Measurements from ENCODE around the gene RBM38. TPM values are rescaled to one million over a fixed set of nuclear protein-coding genes. Genes with fewer than 3 reads are reported as not detected.

Gene RBM38
- total and polyA plus RNA-seq, 5 experiments from 2014 or later: 48.9 to 153 (median 117) TPM

DNA sequence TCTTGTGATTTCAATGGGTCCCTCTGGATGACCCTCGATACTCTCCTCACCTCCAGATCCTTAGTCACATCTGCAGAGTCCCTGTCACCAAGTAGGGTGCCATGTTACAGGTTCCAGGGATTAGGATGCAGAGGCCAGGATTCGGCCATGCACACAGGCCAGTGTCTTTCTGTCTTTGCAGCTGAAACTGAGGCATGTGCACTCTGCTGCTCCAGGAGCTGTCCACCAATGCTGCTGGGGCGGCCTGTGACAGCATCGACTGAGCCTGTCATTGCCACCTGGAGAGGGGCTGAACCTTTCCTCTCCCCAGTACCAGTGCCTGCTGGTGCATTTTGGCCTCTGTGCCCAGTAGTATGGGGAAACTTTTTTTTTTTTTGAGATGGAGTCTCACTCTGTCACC lies 4.4 kb upstream of the RBM38 start:
- Mint-ChIP-seq H3K27me3 (no peaks in the 10 kb centered on the region), H3K4me1 (peaks cover 9 to 40% (median 31%) of the 10 kb centered on the region in 4 donors), H3K27ac (no peak overlapping the region), H3K4me3 (no peak overlapping the region), H3K36me3 (peaks cover 0 to 5% (median 0%) of the 10 kb centered on the region in 3 donors), H3K9me3 (no peaks in the 10 kb centered on the region)
- DNase-seq: no peak
- POLR2A ChIA-PET: interaction anchor here (0.6 to 10.0 kb wide), 4 partner anchors 15 to 104 kb away, joined by 4 to 218 read pairs (median 79); no protein-coding TSS in a partner anchor
- no peak for ATAC-seq

- H3K27ac Mint-ChIP-seq: peak overlapping the region in 2 of 10 donors; percentile 33 to 85
These were observed 3.7 kb upstream of the RBM38 start for GRCh38 chr20:57387463-57387862.

DNA sequence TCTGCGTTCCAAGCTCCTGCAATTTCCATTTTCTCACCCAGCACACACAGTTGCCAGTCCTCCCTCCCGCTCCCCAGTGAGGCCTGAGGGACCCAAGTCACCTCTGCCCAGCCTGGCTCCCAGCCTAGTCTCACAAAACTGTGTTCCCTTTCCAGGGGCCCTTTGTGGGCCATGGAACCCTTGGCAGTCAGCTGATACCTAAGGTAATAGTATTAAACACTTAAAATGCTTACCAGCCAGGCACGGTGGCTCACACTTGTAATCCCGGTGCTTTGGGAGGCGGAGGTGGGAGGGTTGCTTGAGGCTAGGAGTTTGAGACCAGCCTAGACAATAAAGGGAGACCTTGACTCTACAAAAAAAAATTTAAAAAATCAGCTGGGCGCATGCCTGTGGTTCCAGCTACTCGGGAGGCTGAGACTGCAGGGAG lies 3.2 kb upstream of the RBM38 start:
- Mint-ChIP-seq H3K4me1 (peaks cover 9 to 31% (median 24%) of the 10 kb centered on the region in 4 donors), H3K4me3 (peak overlapping the region in 1 of 10 donors; percentile 83), H3K27me3 (no peaks in the 10 kb centered on the region), H3K36me3 (peaks cover 0 to 7% (median 4%) of the 10 kb centered on the region in 3 donors), H3K27ac (peak overlapping the region in 6 of 10 donors; percentile 18 to 92 (median 50)), H3K9me3 (no peaks in the 10 kb centered on the region)
- ATAC-seq: no peak
- POLR2A ChIA-PET: interaction anchor here (0.6 to 10.0 kb wide), 6 partner anchors 15 to 879 kb away, joined by 3 to 218 read pairs (median 12); no protein-coding TSS in a partner anchor
- DNase-seq: no peak

More at GRCh38 chr20:57387463-57387862, 3.7 kb upstream of the RBM38 start:
- ATAC-seq (no peak), DNase-seq (peak in 1 of 10 donors; percentile 1)
- H3K27me3 Mint-ChIP-seq: no peaks in the 10 kb centered on the region
- peaks cover 8 to 33% (median 24%) of the 10 kb centered on the region in 4 donors for H3K4me1 Mint-ChIP-seq
- no peak overlapping the region for H3K4me3 Mint-ChIP-seq
- peaks cover 0 to 5% (median 2%) of the 10 kb centered on the region in 3 donors for H3K36me3 Mint-ChIP-seq
- no peaks in the 10 kb centered on the region for H3K9me3 Mint-ChIP-seq
- POLR2A ChIA-PET: interaction anchor here (0.6 to 10.0 kb wide), 5 partner anchors 15 to 103 kb away, joined by 4 to 218 read pairs (median 11); no protein-coding TSS in a partner anchor

DNA sequence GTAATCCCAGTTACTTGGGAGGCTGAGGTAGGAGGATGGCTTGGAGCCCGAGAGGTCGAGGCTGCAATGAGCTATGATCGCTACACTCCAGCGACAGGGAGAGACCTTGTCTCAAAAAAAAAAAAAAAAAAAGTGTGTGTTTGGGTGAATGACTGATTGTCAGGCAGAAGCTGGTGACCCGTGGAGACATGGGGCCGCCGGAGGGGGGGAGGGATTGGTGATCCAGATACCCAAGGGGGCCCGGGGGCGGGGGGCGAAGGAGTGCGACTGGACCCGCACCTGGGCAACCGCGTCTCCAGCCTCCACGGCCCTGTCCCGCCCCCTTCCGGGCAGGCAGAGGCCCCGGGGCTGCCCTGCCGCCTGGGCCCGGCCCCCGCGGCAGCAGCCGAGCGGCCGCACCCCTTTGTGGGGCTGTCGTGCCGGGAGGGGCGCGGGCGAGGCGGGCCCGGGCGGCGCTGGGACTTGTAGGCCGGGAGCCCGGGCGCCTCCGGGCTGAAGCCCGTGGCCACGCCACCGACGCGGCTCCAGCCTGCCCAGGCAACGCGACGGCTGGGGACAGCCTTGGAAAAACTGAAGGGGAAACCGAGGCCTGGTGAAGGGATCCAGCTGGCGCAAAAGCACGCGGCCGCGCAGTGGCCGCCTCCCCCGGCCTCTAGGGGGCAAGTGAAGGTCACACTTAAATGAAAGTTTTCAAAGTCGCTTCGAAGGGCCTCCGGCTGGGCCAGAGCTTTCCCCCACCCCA lies 2.1 kb upstream of the RBM38 start:
- H3K36me3 Mint-ChIP-seq: peaks cover 0 to 17% (median 13%) of the 10 kb centered on the region in 3 donors
- H3K27ac Mint-ChIP-seq: peak overlapping the region; percentile 89 to 97 (median 94)
- peaks cover 17 to 35% (median 33%) of the 10 kb centered on the region in 4 donors for H3K4me1 Mint-ChIP-seq
- peak; percentile 15 to 33 for ATAC-seq
- H3K4me3 Mint-ChIP-seq: peak overlapping the region; percentile 74 to 92 (median 88)
- no peaks in the 10 kb centered on the region for H3K27me3 Mint-ChIP-seq
- H3K9me3 Mint-ChIP-seq: no peaks in the 10 kb centered on the region
- POLR2A ChIA-PET: interaction anchor here (0.9 to 10.0 kb wide), 7 partner anchors 13 to 240 kb away, joined by 4 to 218 read pairs (median 11); no protein-coding TSS in a partner anchor
- DNase-seq: peak; percentile 43 to 77 (median 62)

DNA sequence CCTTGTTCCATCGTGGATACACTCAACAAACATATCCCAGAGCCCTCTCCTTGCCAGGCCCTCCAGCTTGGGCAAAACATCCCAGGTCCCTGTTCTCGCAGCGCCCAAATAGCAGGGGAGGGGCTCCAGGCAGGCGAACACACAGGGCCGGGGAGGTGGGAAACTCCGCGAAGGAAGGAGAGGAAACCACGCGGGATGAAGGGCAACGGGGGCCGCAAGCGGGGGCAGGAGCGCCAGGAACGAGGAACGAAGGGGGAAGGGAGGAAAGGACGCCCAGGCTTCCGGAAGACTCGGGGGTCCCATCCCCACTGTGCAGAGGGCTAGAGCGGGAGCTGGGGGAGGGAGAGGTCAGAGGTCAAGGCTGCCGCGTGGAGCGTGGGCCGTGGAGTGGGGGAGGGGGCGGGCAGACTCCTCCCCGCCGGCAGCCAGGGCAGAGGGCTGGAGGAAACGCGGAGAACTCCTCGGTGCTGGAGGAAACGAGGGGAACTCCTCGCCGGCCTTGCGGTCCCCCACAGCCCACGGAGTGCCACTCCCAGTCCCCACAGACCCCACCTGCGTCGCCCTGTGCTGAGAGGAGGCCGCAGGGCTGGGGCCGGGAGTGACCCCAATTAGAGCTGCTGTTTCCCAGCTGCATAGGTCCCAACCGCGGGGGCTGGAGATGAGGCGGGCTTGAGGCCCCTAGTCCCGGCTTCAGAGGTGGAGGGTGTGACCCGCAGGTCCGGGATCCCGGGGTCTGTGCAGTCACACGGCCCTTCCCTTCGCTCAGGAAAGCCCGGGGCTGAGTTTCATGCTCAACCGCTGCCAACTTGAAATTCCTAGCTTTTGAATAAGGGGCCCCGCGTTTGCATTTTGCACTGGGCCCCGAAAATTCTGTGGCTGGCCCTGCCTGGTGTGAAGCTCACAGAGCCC lies 1.2 kb upstream of the RBM38 start:
- DNase-seq (peak in 7 of 10 donors; percentile 36 to 71 (median 52)), ATAC-seq (peak; percentile 7 to 21)
- Mint-ChIP-seq H3K27me3 (no peaks in the 10 kb centered on the region), H3K27ac (peak overlapping the region; percentile 89 to 97 (median 95)), H3K9me3 (no peaks in the 10 kb centered on the region), H3K4me3 (peak overlapping the region; percentile 74 to 92 (median 88)), H3K4me1 (peaks cover 22 to 43% (median 40%) of the 10 kb centered on the region in 4 donors), H3K36me3 (peaks cover 0 to 22% (median 18%) of the 10 kb centered on the region in 3 donors)
- POLR2A ChIA-PET: interaction anchor here (0.7 to 10.0 kb wide), 13 partner anchors 8 to 999 kb away, joined by 3 to 218 read pairs (median 4); partner anchors contain the start of genes RAE1 and VAPB

DNA sequence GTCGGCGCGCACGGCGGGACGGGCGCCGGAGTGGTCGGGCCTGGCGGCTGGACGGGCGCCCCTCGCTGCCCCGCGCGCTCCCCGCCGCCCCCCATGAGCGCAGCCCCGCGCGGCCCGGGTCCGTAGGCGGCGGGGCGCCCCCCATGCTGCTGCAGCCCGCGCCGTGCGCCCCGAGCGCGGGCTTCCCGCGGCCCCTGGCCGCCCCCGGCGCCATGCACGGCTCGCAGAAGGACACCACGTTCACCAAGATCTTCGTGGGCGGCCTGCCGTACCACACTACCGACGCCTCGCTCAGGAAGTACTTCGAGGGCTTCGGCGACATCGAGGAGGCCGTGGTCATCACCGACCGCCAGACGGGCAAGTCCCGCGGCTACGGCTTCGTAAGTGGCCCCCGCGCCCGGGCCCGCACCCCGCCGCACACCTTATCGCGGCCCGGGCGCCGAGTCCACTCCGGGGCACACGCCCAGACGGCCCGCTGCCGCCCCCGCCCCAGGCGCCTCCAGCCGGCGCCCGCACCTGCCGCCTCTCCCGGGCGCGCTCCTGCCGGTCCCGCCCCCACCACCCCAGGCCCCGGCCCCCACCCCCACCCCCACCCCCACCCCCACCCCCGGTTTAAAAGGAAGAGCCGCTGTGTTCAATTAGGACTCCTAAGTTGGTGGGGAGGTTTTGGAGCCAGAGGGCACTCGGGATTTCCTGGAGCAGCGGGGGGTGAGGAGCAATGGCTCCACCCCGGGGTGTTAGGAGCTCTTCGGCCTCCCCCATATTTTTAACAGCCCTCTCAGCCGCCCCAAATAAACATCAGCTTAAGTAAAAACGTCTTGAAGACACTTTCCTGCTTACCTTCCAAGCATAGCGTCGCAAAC lies 474 bp downstream of the RBM38 start:
- H3K4me3 Mint-ChIP-seq: peak overlapping the region; percentile 88 to 99 (median 97)
- peak in 1 of 2 donors; percentile 7 for ATAC-seq
- peaks cover 0 to 36% (median 27%) of the 10 kb centered on the region in 3 donors for H3K36me3 Mint-ChIP-seq

GRCh38 chr20:57392512-57393271 lies 1.5 kb downstream of the RBM38 start:
- Mint-ChIP-seq H3K4me1 (peaks cover 31 to 70% (median 67%) of the 10 kb centered on the region in 4 donors), H3K9me3 (peaks cover 0 to under 1% (median 0%) of the 10 kb centered on the region in 9 donors), H3K4me3 (peak overlapping the region; percentile 88 to 99 (median 97)), H3K27me3 (no peaks in the 10 kb centered on the region), H3K36me3 (peaks cover 0 to 44% (median 32%) of the 10 kb centered on the region in 3 donors), H3K27ac (peak overlapping the region; percentile 92 to 100 (median 98))
- DNase-seq: peak; percentile 65 to 96 (median 92)
- POLR2A ChIA-PET: interaction anchor here (0.6 to 10.0 kb wide), 20 partner anchors 10 to 1034 kb away, joined by 3 to 218 read pairs (median 5); partner anchors contain the start of genes FAM210B, VAPB and ZBP1
- ATAC-seq: peak; percentile 55 to 76

More for the DNA sequence above, 474 bp downstream of the RBM38 start:
- peak in 3 of 10 donors; percentile 6 to 28 (median 19) for DNase-seq
- Mint-ChIP-seq H3K4me1 (peaks cover 24 to 60% (median 57%) of the 10 kb centered on the region in 4 donors), H3K27me3 (no peaks in the 10 kb centered on the region), H3K27ac (peak overlapping the region; percentile 92 to 100 (median 98)), H3K9me3 (no peaks in the 10 kb centered on the region)
- POLR2A ChIA-PET: interaction anchor here (0.6 to 10.0 kb wide), 24 partner anchors 9 to 1033 kb away, joined by 3 to 218 read pairs (median 5); partner anchors contain the start of genes FAM210B, VAPB and ZBP1

DNA sequence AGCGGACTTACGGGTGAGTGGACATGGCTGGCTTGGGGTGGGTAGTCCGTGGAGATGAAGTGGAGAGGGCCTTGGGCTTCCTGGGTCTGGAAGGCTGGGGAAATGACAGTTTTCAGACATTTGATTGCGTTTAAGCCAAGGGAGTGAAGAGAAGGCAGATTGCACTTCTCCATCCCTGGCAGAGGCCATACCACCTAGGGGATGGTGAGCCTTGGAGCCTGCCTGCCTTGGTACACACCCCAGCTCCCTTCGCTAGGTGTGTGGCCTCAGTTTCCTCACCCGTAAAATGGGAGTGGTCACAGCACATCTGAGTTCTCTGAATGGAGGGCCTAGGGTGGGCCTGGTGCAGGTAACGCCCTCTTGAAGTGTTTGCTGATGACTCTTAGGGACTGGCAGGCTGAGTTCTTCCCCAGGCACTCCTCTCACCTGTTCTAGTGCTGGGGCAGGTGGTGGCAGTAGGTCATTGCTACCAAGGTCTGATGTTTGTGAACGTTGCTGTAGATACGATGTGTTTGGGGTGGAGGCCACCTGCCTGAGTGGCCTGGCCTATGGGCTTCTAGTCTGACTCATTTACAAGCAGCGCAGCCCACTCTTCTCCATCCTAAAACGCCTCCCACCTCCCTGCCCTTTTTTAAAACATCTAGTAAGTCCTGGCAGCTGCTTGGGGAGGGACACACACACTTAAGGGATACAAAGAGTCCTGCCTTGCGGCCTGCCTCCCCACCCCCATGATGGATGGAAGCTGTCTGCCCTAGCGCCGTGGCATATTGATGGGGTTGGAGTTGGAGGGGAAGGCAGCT lies 2.3 kb downstream of the RBM38 start:
- ATAC-seq (no peak), DNase-seq (peak in 1 of 10 donors; percentile 1)
- H3K36me3 Mint-ChIP-seq: peaks cover 0 to 44% (median 33%) of the 10 kb centered on the region in 3 donors
- POLR2A ChIA-PET: interaction anchor here (0.9 to 10.0 kb wide), 10 partner anchors 9 to 913 kb away, joined by 3 to 218 read pairs (median 12); partner anchors contain the start of gene ZBP1
- no peaks in the 10 kb centered on the region for H3K27me3 Mint-ChIP-seq
- peak overlapping the region; percentile 88 to 99 (median 97) for H3K4me3 Mint-ChIP-seq
- H3K9me3 Mint-ChIP-seq: peaks cover 0 to 3% (median 0%) of the 10 kb centered on the region in 9 donors
- H3K4me1 Mint-ChIP-seq: peaks cover 36 to 78% (median 73%) of the 10 kb centered on the region in 4 donors
- H3K27ac Mint-ChIP-seq: peak overlapping the region; percentile 92 to 100 (median 98)

DNA sequence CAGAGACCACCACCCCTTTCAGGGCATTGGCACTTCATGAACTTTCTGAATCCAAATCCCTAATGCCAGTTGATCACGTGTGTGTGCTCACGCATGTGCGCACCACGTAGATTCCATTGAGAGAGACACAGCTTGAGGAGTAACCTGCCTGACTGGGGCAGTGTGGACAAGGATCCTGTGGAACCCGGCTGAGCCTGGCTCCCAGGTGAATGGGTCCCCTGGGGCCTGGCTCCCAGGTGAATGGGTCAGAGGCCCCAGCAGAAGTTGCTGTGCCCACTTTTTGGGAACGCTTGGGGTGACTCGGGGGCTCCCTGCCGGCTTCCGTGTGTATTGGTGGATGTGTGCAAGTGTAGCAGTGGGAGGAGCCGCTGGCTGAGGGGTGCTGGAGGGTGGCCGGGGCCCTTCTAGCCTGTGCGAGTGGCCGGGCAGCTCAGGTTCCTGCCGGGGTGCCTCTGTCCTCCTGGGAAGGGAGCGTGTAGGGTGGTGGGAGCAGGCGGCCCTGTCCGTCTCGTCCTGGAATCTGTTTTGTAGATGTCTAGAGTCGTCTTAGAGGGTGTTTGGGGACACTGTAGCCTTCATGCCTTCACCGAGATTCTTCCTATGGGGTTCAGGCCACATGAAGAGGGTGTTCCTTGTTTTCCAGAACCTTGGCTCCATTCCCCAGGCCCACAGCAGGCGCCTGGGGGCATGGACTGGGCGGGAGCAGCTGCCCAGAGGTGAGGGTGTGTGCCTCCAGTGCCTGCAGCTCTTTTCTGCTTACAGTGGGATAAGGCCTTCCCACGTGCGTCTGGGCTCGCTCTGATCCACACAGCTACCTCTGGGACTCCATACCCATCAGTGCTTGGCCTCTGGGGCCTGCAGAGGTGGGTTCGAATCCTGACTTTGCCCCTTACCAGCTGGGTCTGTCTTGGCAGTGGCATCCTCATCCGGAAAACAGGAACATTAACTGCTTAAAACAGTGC lies 3.2 kb downstream of the RBM38 start:
- POLR2A ChIA-PET: interaction anchor here (0.9 to 10.0 kb wide), 4 partner anchors 8 to 912 kb away, joined by 3 to 218 read pairs (median 88); partner anchors contain the start of gene ZBP1

More for the DNA sequence above, 3.2 kb downstream of the RBM38 start:
- Mint-ChIP-seq H3K27me3 (no peaks in the 10 kb centered on the region), H3K36me3 (peaks cover 0 to 52% (median 40%) of the 10 kb centered on the region in 3 donors), H3K4me1 (peaks cover 43 to 80% (median 77%) of the 10 kb centered on the region in 4 donors), H3K4me3 (peak overlapping the region; percentile 88 to 99 (median 97)), H3K9me3 (peaks cover 0 to 3% (median 0%) of the 10 kb centered on the region in 9 donors), H3K27ac (peak overlapping the region; percentile 77 to 100 (median 98))
- ATAC-seq (no peak), DNase-seq (no peak)
